Neural crest cell (in vitro differentiated cells): ENCODE data around the gene AARS2. TPM values are rescaled to one million over a fixed set of nuclear protein-coding genes. Genes with fewer than 3 reads are reported as not detected.
"Not testable (repeated sequence)": the region's sequence is repeated elsewhere in the genome, so short reads cannot be mapped to it uniquely, and the experiment has no call there.

ENCODE experiments used
- DNase-seq: peaks from one replicate; pipeline ENCODE4 v3.0.0; 2021; ENCODE audit warnings: low read depth, mixed read lengths, low spot score
- H3K27ac Mint-ChIP-seq: one replicate; pipeline ENCODE4 v1.8.0; 2021; ENCODE audit warnings: mild to moderate bottlenecking, mixed read lengths; ENCODE audit not compliant: unreplicated experiment
- H3K27me3 Mint-ChIP-seq: 2 replicates; pipeline ENCODE4 v1.8.0; 2021; ENCODE audit warnings: low read depth, mild to moderate bottlenecking, mixed read lengths
- H3K36me3 Mint-ChIP-seq: 2 replicates; pipeline ENCODE4 v1.8.0; 2021; ENCODE audit warnings: low read depth, mild to moderate bottlenecking, mixed read lengths
- H3K4me1 Mint-ChIP-seq: 2 replicates; pipeline ENCODE4 v1.8.0; 2021; ENCODE audit warnings: mixed read lengths
- H3K4me3 Mint-ChIP-seq: one replicate; pipeline ENCODE4 v1.8.0; 2021; ENCODE audit warnings: mild to moderate bottlenecking, mixed read lengths
- H3K9me3 Mint-ChIP-seq: 2 replicates; pipeline ENCODE4 v1.8.0; 2021; ENCODE audit warnings: mixed read lengths
- CTCF ChIP-seq: fragments of 200-600 bp; sonication (generic); conservative IDR thresholded peaks from 2 replicates; pipeline ENCODE4 v1.5.0; 2021; ENCODE audit warnings: antibody characterized with exemption, mild to moderate bottlenecking
- total RNA-seq: library from RNA; stranded (reverse); gene quantifications from 2 replicates; pipeline ENCODE4 v1.2.1, GENCODE V29; 2021

Gene AARS2
- total RNA-seq, 1 donor from 2014 or later = 33.6 TPM

DNA sequence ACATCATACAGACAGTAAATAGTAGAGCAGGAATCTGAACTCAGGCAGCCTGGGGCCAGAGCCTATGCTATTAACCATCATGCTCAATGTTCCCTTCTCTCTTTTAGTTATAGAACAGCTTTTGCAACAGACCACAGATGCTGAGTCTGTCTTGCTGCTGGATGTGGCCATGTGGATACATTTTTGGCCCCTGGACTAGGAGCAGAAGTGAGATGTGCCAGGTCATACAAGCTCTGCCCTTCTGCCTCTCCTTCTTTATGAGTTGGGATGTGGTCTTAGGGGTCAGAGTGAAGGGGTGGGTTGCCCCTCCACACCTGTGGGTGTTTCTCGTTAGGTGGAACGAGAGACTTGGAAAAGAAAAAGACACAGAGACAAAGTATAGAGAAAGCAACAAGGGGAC is 14.6 kb upstream of the AARS2 start:
- no peak for TF ChIP-seq CTCF
- Mint-ChIP-seq H3K36me3 (no peaks in the 10 kb centered on the region), H3K9me3 (no peaks in the 10 kb centered on the region), H3K27ac (no peak overlapping the region), H3K4me1 (peaks cover 11% of the 10 kb centered on the region), H3K27me3 (peaks cover 16% of the 10 kb centered on the region), H3K4me3 (no peak overlapping the region)
- DNase-seq = no peak

- Mint-ChIP-seq H3K27me3 (peaks cover 16% of the 10 kb centered on the region), H3K4me3 (no peak overlapping the region), H3K36me3 (no peaks in the 10 kb centered on the region), H3K27ac (no peak overlapping the region), H3K9me3 (no peaks in the 10 kb centered on the region), H3K4me1 (peaks cover 11% of the 10 kb centered on the region)
- DNase-seq = no peak
- TF ChIP-seq CTCF = no peak
These were observed 13.9 kb upstream of the AARS2 start for GRCh38 chr6:44327096-44327495.

DNA sequence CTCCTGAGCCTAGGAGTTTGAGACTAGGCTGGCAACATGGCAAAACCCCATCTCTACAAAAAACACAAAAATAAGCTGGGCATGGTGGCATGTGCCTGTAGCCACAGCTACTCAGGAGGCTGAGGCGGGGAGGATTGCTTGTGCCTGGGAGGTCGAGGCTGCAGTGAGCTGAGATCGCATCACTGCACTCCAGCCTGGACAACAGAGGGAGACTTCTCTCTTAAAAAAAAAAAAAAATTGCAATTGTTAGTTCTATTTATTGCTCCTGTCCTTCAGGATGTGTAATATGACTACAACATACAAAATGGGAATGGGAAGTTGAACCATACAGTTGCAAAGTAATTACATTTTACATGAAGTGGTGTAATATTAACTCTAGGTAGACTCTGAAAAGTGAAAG is 8.1 kb upstream of the AARS2 start:
- peaks cover 44% of the 10 kb centered on the region for H3K27me3 Mint-ChIP-seq
- H3K27ac Mint-ChIP-seq = no peak overlapping the region
- no peak for DNase-seq
- H3K4me1 Mint-ChIP-seq = no peaks in the 10 kb centered on the region
- TF ChIP-seq CTCF = no peak
- H3K36me3 Mint-ChIP-seq = no peaks in the 10 kb centered on the region
- no peaks in the 10 kb centered on the region for H3K9me3 Mint-ChIP-seq
- H3K4me3 Mint-ChIP-seq = no peak overlapping the region

GRCh38 chr6:44317136-44317631 is 4.0 kb upstream of the AARS2 start:
- H3K27me3 Mint-ChIP-seq = peaks cover 53% of the 10 kb centered on the region
- H3K9me3 Mint-ChIP-seq, H3K36me3 Mint-ChIP-seq, H3K4me1 Mint-ChIP-seq, H3K27ac Mint-ChIP-seq, H3K4me3 Mint-ChIP-seq, DNase-seq: not testable (repeated sequence)

GRCh38 chr6:44316481-44316880 is 3.3 kb upstream of the AARS2 start:
- no peak for DNase-seq
- Mint-ChIP-seq H3K36me3 (no peaks in the 10 kb centered on the region), H3K4me3 (no peak overlapping the region), H3K9me3 (no peaks in the 10 kb centered on the region), H3K4me1 (peaks cover 15% of the 10 kb centered on the region), H3K27me3 (peaks cover 52% of the 10 kb centered on the region), H3K27ac (no peak overlapping the region)
- TF ChIP-seq CTCF = no peak

GRCh38 chr6:44315951-44316350 is 2.8 kb upstream of the AARS2 start:
- no peak for DNase-seq
- Mint-ChIP-seq H3K9me3 (no peaks in the 10 kb centered on the region), H3K4me1 (peaks cover 15% of the 10 kb centered on the region), H3K27me3 (peaks cover 48% of the 10 kb centered on the region), H3K27ac (no peak overlapping the region), H3K4me3 (peak overlapping the region; percentile 41), H3K36me3 (no peaks in the 10 kb centered on the region)
- no peak for TF ChIP-seq CTCF
